Endometrium (tissue), 2 donors: Measurements from ENCODE around the gene DMXL2.
"Not testable (repeated sequence)": the region's sequence is repeated elsewhere in the genome, so short reads cannot be mapped to it uniquely, and the experiment has no call there.

Source experiments
- FAIRE-seq: peaks from 2 replicates; lab custom pipeline; 2012; peaks lifted over from hg19 to GRCh38; lab: Jason Lieb, UNC
- donor health status: control.
- donor health status: control.

The DMXL2 gene

DNA sequence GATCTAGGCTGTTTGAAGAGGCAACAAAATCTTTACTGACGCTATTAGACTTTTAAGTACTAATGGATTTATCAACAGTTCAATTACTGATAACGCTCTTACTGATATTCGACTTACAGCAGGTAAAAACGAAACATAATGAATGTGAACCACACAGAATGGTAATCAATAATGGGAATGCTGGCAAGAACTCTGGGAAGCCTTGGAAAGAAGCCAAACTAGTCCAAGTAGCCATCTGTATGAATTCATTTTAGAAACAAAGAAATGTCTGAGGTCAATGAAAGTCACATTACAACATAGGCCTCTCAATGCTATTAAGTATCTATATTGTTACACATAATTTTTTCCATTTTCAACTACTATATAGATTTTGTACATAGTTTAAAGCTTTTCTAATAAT, 130.0 kb downstream of the DMXL2 start:
- FAIRE-seq, result no peak

DNA sequence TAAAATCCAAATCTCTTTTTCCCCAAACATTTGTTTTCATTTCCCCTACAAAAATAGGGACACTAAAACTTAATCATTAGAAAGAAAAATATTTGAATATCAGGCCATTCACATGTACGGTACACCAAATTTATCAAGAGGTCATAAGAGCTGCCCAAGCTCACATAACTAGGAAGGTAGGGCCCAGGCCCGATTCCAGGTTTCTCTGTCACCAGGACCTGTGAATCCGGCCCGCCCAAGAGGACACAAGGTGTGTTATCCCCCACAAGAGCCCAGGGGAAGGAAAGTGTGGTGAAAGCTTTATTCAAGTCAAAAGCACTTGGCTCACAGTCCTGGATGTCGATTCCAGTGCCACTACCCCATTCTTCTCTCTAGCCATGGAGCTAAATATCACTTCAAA, 130.6 kb downstream of the DMXL2 start:
- FAIRE-seq, result no peak

DNA sequence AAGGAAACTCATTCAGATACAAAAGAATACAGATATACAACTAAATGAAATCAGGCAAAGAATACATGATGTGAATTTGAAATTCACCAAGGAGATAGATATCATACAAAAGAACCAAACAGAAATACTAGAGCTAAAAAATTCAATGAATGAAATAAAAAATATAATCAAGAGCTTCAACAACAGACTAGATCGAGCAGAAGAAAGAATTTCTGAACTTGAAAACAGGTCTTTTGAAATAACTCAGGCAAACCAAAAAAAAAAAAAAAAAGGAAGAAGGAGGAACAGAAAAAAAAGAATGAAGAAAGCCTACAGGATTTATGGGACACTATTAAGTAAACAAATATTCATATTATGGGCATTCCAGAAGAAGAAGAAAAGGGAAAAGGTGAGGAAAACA, 137.8 kb downstream of the DMXL2 start:
- FAIRE-seq, result no peak

DNA sequence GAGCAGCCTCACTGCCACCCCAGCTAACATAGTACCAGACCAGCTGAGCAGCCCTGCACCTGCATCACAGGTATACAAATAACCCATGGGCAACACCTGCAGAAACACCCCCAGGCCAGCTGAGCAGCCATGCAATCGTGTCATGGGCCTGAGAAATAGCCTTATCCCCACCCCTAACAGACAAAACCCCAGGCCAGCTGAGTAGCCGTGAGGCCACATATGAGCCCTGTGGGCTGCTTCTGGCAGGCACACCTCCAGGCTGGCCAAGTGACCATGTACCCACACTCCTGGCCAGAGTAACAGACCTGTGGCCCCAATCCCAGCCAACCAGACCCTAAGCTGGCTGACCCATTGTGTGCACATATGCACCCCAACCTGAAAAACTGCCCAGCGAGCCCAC, 138.6 kb downstream of the DMXL2 start:
- no peak for FAIRE-seq

DNA sequence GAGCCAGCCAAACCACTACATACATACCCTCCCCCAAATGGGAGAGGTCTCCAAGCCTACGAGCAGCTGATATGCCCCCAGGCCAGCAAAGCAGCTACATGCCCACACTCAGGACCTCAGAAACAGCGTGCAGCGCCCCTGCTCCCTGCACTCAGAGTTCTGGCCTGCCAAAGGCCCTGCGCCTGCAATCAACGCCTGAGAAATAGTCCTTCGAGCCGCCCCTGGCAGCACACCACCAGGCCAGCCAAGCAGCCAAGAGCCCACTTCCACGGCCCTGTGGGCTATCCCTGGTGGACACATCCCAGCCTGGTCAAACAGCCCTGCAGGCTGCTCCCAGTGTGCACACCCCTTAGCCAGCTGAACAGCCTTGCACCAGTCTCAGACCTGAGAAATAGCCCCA, 139.1 kb downstream of the DMXL2 start:
- no peak for FAIRE-seq

DNA sequence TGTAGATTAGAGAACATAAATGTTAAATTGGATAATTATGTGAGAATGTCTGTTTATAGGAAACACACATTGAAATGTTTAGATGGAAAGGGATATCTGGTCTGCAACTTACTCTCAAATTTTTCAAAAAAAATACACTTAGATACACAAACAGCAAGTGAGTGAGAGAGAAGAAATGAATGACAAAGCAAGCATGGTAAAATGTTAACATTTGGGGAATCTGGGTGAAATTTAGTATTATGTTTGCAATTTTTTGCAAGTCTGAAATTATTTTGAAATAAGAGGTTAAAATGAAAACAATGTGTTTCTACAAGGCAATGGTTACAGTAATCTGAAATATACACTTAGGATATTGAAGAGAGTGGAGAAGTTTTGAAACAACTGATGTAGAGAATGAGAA, 146.8 kb downstream of the DMXL2 start:
- no peak for FAIRE-seq

DNA sequence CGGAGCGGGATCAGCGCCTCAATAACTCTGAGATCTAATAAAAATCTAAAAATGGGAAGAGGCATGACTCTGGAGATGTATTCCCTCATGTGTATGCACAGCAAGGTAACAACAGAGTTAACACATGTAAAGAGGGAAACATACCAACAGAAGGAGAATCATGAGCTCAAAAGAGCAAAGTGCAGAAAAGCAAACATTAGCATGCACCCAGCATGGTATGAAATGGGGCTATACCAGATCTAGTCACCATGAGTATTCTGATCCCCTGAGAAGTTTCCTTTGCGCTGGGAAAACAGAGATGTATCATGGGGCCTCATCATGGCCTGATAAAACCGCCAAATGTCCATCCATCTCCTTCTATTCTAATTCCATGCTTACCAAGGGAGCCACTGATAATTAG, 152.1 kb downstream of the DMXL2 start:
- FAIRE-seq, result no peak

- FAIRE-seq, result no peak
Observed at GRCh38 chr15:51460796-51461195, 161.8 kb downstream of the DMXL2 start.

DNA sequence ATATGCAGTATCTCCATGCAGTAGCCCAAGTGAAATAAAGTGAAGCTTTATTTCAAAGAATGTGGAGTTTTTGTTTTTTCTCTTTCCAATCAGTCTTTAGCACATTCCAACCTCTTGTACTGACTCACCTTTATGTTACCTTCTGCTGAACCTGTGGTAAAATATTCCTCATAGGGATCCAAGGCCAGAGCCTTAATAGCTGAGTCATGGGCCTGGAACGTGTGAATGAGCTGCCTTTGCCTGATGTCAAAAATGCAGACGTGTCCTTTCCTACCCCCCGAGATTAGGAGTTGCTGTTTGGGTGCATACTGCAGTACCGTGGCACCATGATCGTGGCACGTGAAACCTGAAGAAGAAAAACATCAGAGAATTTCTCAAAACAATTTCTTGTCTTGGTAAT, 172.6 kb downstream of the DMXL2 start:
- FAIRE-seq, result no peak

- FAIRE-seq, result no peak
Observed at GRCh38 chr15:51448622-51449399, 173.8 kb downstream of the DMXL2 start.

GRCh38 chr15:51447855-51448621, 174.5 kb downstream of the DMXL2 start:
- FAIRE-seq, result no peak

GRCh38 chr15:51446029-51446744, 176.4 kb downstream of the DMXL2 start:
- not testable (repeated sequence) for FAIRE-seq

DNA sequence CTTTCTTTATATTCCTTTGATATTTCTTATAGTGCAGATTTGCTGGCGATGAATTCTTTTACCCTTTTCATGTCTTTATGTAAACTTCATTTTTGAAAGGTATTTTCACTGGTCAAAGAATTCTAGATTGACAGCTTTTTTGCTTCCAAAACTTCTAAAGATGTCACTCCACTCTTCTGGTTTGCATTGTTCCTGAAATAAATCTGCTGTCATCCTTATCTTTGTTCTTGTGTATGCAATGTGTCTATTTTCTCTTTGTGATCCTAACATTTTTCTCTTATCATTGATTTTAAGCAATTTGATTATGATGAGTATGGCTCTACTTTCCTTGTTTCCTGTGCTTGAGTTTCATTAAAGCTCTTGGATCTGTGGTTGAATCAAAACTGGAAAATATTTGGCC, 177.8 kb downstream of the DMXL2 start:
- no peak for FAIRE-seq

GRCh38 chr15:51444112-51444511, 178.5 kb downstream of the DMXL2 start:
- FAIRE-seq, result no peak

- no peak for FAIRE-seq
Observed at GRCh38 chr15:51443282-51443914, 179.2 kb downstream of the DMXL2 start.

DNA sequence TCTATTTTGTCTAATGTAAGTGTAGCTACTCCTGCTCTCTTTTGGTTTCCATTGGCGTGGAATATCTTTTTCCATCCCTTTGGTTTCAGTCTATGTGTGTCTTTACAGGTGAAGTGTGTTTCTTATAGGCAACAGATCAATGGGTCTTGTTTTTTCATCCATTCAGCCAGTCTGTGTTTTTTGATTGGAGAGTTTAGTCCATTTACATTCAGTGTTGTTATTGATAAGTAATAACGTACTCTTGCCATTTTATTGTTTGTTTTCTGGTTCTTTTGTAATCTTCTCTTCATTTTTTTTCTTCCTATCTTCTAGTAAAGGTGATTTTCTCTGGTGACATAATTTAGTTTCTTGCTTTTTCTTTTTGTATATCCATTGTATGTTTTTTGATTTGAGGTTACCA, 184.0 kb downstream of the DMXL2 start:
- no peak for FAIRE-seq

GRCh38 chr15:51425517-51426040, 197.0 kb downstream of the DMXL2 start:
- peak; percentile 4 for FAIRE-seq

DNA sequence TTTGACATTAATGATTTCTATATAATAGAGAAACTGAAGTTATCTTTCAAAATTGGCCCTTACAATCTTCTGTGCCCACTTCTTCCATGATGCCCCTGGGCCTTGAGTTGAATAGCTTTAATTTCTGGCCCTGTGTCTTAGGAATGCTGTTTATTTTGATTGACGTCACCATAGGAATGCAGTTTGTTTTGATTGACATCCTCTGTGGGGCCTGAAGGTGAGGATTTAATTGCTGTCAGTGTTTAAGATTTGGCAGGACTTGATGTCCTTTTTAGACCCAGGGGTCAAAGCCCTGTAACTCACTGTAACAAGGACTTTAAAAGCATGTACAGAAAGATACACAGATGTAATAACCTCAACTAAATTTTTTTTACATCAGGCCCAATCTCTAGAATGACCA, 197.8 kb downstream of the DMXL2 start:
- no peak for FAIRE-seq

DNA sequence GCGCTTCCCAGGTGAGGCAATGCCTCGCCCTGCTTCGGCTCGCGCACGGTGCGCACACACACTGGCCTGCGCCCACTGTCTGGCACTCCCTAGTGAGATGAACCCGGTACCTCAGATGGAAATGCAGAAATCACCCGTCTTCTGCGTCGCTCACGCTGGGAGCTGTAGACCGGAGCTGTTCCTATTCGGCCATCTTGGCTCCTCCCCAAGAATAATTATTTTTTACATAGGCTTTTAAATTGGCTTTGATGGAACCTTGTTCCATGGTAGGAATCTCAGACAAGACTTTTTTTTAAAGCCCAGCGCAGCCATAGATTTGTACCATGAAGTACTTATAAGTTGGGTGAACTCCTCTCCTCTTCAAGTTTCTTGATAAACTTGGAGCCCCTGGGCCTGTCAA, 199.5 kb downstream of the DMXL2 start:
- FAIRE-seq, result not testable (repeated sequence)

GRCh38 chr15:51416129-51416528, 206.4 kb downstream of the DMXL2 start:
- no peak for FAIRE-seq

DNA sequence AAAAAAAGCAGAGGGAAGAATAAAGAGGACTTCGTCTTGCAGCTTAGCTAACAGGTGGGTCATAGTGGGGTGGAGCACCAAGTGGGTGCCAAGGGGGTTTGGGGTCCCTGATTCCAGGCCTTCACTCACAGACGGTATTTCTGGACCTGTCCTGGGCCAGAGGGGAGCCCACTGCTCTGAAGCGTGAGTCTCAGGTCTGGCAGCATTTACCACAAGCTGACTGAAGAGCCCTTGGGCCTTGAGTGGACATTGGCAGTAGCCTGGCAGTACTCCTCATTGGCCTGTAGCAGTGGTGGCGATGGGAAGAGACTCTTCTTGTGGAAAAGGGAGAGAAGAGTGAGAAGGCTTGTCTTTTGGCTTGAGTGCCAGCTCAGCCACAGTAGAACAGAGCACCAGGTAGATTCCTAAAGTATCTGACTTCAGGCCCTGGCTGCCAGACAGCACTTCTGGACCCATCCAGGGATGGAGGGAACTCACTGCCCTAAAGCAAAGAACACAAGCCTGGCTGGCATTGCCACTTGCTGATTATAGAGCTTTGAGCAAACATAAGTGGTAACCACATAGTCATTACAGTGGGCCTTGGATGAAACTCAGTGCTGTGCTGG, 208.2 kb downstream of the DMXL2 start:
- FAIRE-seq, result no peak
